T-helper 17 cell (primary cell): ENCODE measurements around the gene FDX1. TPM values are rescaled to one million over a fixed set of nuclear protein-coding genes. Genes with fewer than 3 reads are reported as not detected.
A peak's percentile ranks its signal among the peaks of the same experiment; 100 is the strongest.

Experiments
- ATAC-seq: fragments of 150-1000 bp; cut with Tn5 transposase; 2 replicates; pipeline ENCODE4 v1.10.0; 2021; ENCODE audit warnings: mild to moderate bottlenecking, moderate library complexity
- DNase-seq, 3 donors: peaks; one replicate each; pipeline versions ENCODE4 v3.0.0 to v3.0.0-alpha.2; 2020 to 2021
- H3K9me3 ChIP-seq: one replicate; pipeline ENCODE4 v1.7.0; 2013; ENCODE audit warnings: low read length, mild to moderate bottlenecking; ENCODE audit not compliant: control insufficient read depth, poor library complexity, severe bottlenecking
- H3K27ac Mint-ChIP-seq: one replicate; pipeline ENCODE4 v1.8.0; 2022; ENCODE audit warnings: mild to moderate bottlenecking, moderate library complexity, mixed read lengths
- H3K27me3 Mint-ChIP-seq: one replicate; pipeline ENCODE4 v1.8.0; 2022; ENCODE audit warnings: mixed read lengths
- H3K36me3 Mint-ChIP-seq: one replicate; pipeline ENCODE4 v1.8.0; 2022; ENCODE audit warnings: low read depth, mixed read lengths
- H3K4me1 Mint-ChIP-seq: one replicate; pipeline ENCODE4 v1.8.0; 2022; ENCODE audit warnings: mild to moderate bottlenecking, mixed read lengths
- H3K4me3 Mint-ChIP-seq: one replicate; pipeline ENCODE4 v1.8.0; 2022; ENCODE audit warnings: mild to moderate bottlenecking, moderate library complexity, mixed read lengths
- total RNA-seq, 4 donors: library from RNA in 2 of 4; stranded (reverse) in 2 of 4; gene quantifications; one replicate each; pipeline ENCODE4 v1.2.3 and lab custom pipeline; 2022 to 2026

The FDX1 gene
- total RNA-seq, 2 donors from 2014 or later = 12.0 to 12.1 TPM

- Mint-ChIP-seq H3K36me3 (peaks cover 3% of the 10 kb centered on the region), H3K4me3 (no peak overlapping the region), H3K27me3 (peaks cover 11% of the 10 kb centered on the region), H3K27ac (no peak overlapping the region), H3K4me1 (no peaks in the 10 kb centered on the region)
- no peak for DNase-seq
- H3K9me3 ChIP-seq = no peaks in the 10 kb centered on the region
- ATAC-seq = no peak
Measured at GRCh38 chr11:110422306-110422905, 7.3 kb upstream of the FDX1 start.

- no peak for ATAC-seq
- DNase-seq = no peak
- no peaks in the 10 kb centered on the region for H3K9me3 ChIP-seq
- no peaks in the 10 kb centered on the region for H3K27me3 Mint-ChIP-seq
- H3K4me3 Mint-ChIP-seq = no peak overlapping the region
- no peaks in the 10 kb centered on the region for H3K36me3 Mint-ChIP-seq
- H3K4me1 Mint-ChIP-seq = peaks cover 7% of the 10 kb centered on the region
- H3K27ac Mint-ChIP-seq = no peak overlapping the region
Measured at GRCh38 chr11:110424775-110425444, 4.8 kb upstream of the FDX1 start.

- ATAC-seq = no peak
- Mint-ChIP-seq H3K36me3 (no peaks in the 10 kb centered on the region), H3K4me1 (peaks cover 11% of the 10 kb centered on the region), H3K4me3 (no peak overlapping the region), H3K27ac (no peak overlapping the region), H3K27me3 (no peaks in the 10 kb centered on the region)
- no peaks in the 10 kb centered on the region for H3K9me3 ChIP-seq
- DNase-seq = no peak
Measured at GRCh38 chr11:110425751-110426545, 3.8 kb upstream of the FDX1 start.

- ATAC-seq (no peak), DNase-seq (no peak)
- H3K4me3 Mint-ChIP-seq = no peak overlapping the region
- H3K27me3 Mint-ChIP-seq = no peaks in the 10 kb centered on the region
- H3K4me1 Mint-ChIP-seq = peaks cover 29% of the 10 kb centered on the region
- no peaks in the 10 kb centered on the region for H3K36me3 Mint-ChIP-seq
- no peaks in the 10 kb centered on the region for H3K9me3 ChIP-seq
- no peak overlapping the region for H3K27ac Mint-ChIP-seq
Measured at GRCh38 chr11:110428040-110428439, 1.7 kb upstream of the FDX1 start.

- no peaks in the 10 kb centered on the region for H3K36me3 Mint-ChIP-seq
- H3K27me3 Mint-ChIP-seq = no peaks in the 10 kb centered on the region
- peak overlapping the region; percentile 79 for H3K4me3 Mint-ChIP-seq
- H3K9me3 ChIP-seq = no peaks in the 10 kb centered on the region
- DNase-seq = no peak
- no peak for ATAC-seq
- peaks cover 39% of the 10 kb centered on the region for H3K4me1 Mint-ChIP-seq
- peak overlapping the region; percentile 80 for H3K27ac Mint-ChIP-seq
Measured at GRCh38 chr11:110428956-110429730, 605 bp upstream of the FDX1 start.

GRCh38 chr11:110430267-110431050, 711 bp downstream of the FDX1 start:
- H3K27ac Mint-ChIP-seq = peak overlapping the region; percentile 96
- peak overlapping the region; percentile 99 for H3K4me3 Mint-ChIP-seq
- ATAC-seq (peak; percentile 52), DNase-seq (no peak)
- peaks cover 42% of the 10 kb centered on the region for H3K4me1 Mint-ChIP-seq
- no peaks in the 10 kb centered on the region for H3K36me3 Mint-ChIP-seq
- no peaks in the 10 kb centered on the region for H3K27me3 Mint-ChIP-seq
- H3K9me3 ChIP-seq = no peaks in the 10 kb centered on the region

GRCh38 chr11:110431051-110431672, 1.4 kb downstream of the FDX1 start:
- H3K27ac Mint-ChIP-seq = peak overlapping the region; percentile 96
- ATAC-seq (peak; percentile 16), DNase-seq (no peak)
- peak overlapping the region; percentile 99 for H3K4me3 Mint-ChIP-seq
- H3K4me1 Mint-ChIP-seq = peaks cover 42% of the 10 kb centered on the region
- no peaks in the 10 kb centered on the region for H3K36me3 Mint-ChIP-seq
- H3K9me3 ChIP-seq = no peaks in the 10 kb centered on the region
- no peaks in the 10 kb centered on the region for H3K27me3 Mint-ChIP-seq

- DNase-seq (no peak), ATAC-seq (no peak)
- no peaks in the 10 kb centered on the region for H3K9me3 ChIP-seq
- Mint-ChIP-seq H3K27ac (peak overlapping the region; percentile 96), H3K4me1 (peaks cover 44% of the 10 kb centered on the region), H3K36me3 (no peaks in the 10 kb centered on the region), H3K4me3 (peak overlapping the region; percentile 99), H3K27me3 (no peaks in the 10 kb centered on the region)
Measured at GRCh38 chr11:110431674-110432073, 1.9 kb downstream of the FDX1 start.

- peak overlapping the region; percentile 65 for H3K27ac Mint-ChIP-seq
- H3K9me3 ChIP-seq = no peaks in the 10 kb centered on the region
- H3K4me1 Mint-ChIP-seq = peaks cover 50% of the 10 kb centered on the region
- no peak for DNase-seq
- no peak for ATAC-seq
- H3K4me3 Mint-ChIP-seq = peak overlapping the region; percentile 15
- H3K36me3 Mint-ChIP-seq = peaks cover 4% of the 10 kb centered on the region
- no peaks in the 10 kb centered on the region for H3K27me3 Mint-ChIP-seq
Measured at GRCh38 chr11:110432713-110433392, 3.1 kb downstream of the FDX1 start.

- H3K9me3 ChIP-seq = no peaks in the 10 kb centered on the region
- ATAC-seq (no peak), DNase-seq (no peak)
- Mint-ChIP-seq H3K36me3 (peaks cover 4% of the 10 kb centered on the region), H3K4me3 (no peak overlapping the region), H3K4me1 (peaks cover 50% of the 10 kb centered on the region), H3K27ac (peak overlapping the region; percentile 65), H3K27me3 (no peaks in the 10 kb centered on the region)
Measured at GRCh38 chr11:110433393-110434333, 3.9 kb downstream of the FDX1 start.
